Calu3 (cell line): ENCODE results near the gene SHFL. TPM values are rescaled to one million over a fixed set of nuclear protein-coding genes. Genes with fewer than 3 reads are reported as not detected.

Source experiments
- BruUV-seq: library from RNA; stranded (reverse); fragments of 400-500 nt; replicated peaks from 2 replicates; lab custom pipeline; 2021; lab: Mats Ljungman, UMichigan
- CTCF ChIA-PET: fragments of 300-600 bp; sonication (Branson Sonifier 250); formaldehyde crosslinking; loops from one replicate; lab custom pipeline; 2022; ENCODE audit warnings: antibody characterized with exemption; lab: Charles Lee
- DNase-seq: peaks from one replicate; pipeline ENCODE4 v3.0.0; 2022
- H3K27ac Mint-ChIP-seq: one replicate; pipeline ENCODE4 v1.8.0; 2022; ENCODE audit warnings: mixed read lengths; ENCODE audit not compliant: unreplicated experiment
- H3K27me3 Mint-ChIP-seq: one replicate; pipeline ENCODE4 v1.8.0; 2022; ENCODE audit warnings: mixed read lengths; ENCODE audit not compliant: unreplicated experiment
- H3K36me3 Mint-ChIP-seq: one replicate; pipeline ENCODE4 v1.8.0; 2022; ENCODE audit warnings: mild to moderate bottlenecking, moderate library complexity, mixed read lengths; ENCODE audit not compliant: insufficient read depth, unreplicated experiment
- H3K4me1 Mint-ChIP-seq: one replicate; pipeline ENCODE4 v1.8.0; 2022; ENCODE audit warnings: mild to moderate bottlenecking, low read depth, mixed read lengths; ENCODE audit not compliant: unreplicated experiment
- H3K4me3 Mint-ChIP-seq: one replicate; pipeline ENCODE4 v1.8.0; 2022; ENCODE audit warnings: mild to moderate bottlenecking, low read depth, moderate library complexity, mixed read lengths; ENCODE audit not compliant: unreplicated experiment
- H3K9me3 Mint-ChIP-seq: one replicate; pipeline ENCODE4 v1.8.0; 2022; ENCODE audit warnings: low read depth, mixed read lengths; ENCODE audit not compliant: unreplicated experiment
- CTCF ChIP-seq: fragments of 200-600 bp; IDR thresholded peaks from one replicate; pipeline ENCODE4 v1.8.0; 2022; ENCODE audit warnings: antibody characterized with exemption; ENCODE audit not compliant: unreplicated experiment
- intact Hi-C: fragments of 100-400 bp; cut with micrococcal nuclease; formaldehyde crosslinking; loops from one replicate; pipeline ENCODE4 v1.10.0; 2022; ENCODE audit not compliant: unreplicated experiment
- total RNA-seq: library from RNA; stranded (reverse); gene quantifications from 2 replicates; pipeline ENCODE4 v1.2.3, GENCODE V29; 2022

The SHFL gene
- total RNA-seq, 1 experiment from 2014 or later = 37.3 TPM

- Mint-ChIP-seq H3K9me3 (no peaks in the 10 kb centered on the region), H3K4me1 (peaks cover 18% of the 10 kb centered on the region), H3K4me3 (no peak overlapping the region), H3K27me3 (no peaks in the 10 kb centered on the region), H3K36me3 (peaks cover 78% of the 10 kb centered on the region), H3K27ac (peak overlapping the region; percentile 77)
- CTCF ChIA-PET = no interaction called here
- intact Hi-C loops = loop anchor here (5.0 kb wide), 1 partner anchor 79 kb away; no protein-coding TSS in a partner anchor
- no peak for DNase-seq
- no peak for TF ChIP-seq CTCF
- BruUV-seq = no TSS peak
These were observed 24.8 kb downstream of the SHFL start for GRCh38 chr19:10110972-10111317.

GRCh38 chr19:10111405-10111811 is 25.3 kb downstream of the SHFL start, which contains the start of gene P2RY11:
Gene P2RY11 (plus strand): TSS chr19:10111693. CDS start chr19:10111722, 29 bp downstream.
- no TSS peak for BruUV-seq
- intact Hi-C loops = loop anchor here (5.0 kb wide), 1 partner anchor 79 kb away; no protein-coding TSS in a partner anchor

GRCh38 chr19:10112037-10112761 is 26.1 kb downstream of the SHFL start:
- intact Hi-C loops = loop anchor here (5.0 kb wide), 1 partner anchor 80 kb away; no protein-coding TSS in a partner anchor
- Mint-ChIP-seq H3K4me3 (no peak overlapping the region), H3K4me1 (peaks cover 12% of the 10 kb centered on the region), H3K27ac (peak overlapping the region; percentile 69), H3K27me3 (no peaks in the 10 kb centered on the region), H3K36me3 (peaks cover 78% of the 10 kb centered on the region), H3K9me3 (no peaks in the 10 kb centered on the region)
- no peak for TF ChIP-seq CTCF
- no peak for DNase-seq
- CTCF ChIA-PET = no interaction called here
- BruUV-seq = no TSS peak

More at GRCh38 chr19:10111405-10111811, 25.3 kb downstream of the SHFL start, which contains the start of gene P2RY11:
- H3K36me3 Mint-ChIP-seq = peaks cover 78% of the 10 kb centered on the region
- H3K27ac Mint-ChIP-seq = peak within 1 kb of the TSS; percentile 77
- H3K4me1 Mint-ChIP-seq = peaks cover 18% of the 10 kb centered on the region
- TF ChIP-seq CTCF = no peak
- H3K4me3 Mint-ChIP-seq = no peak within 1 kb of the TSS
- no peaks in the 10 kb centered on the region for H3K9me3 Mint-ChIP-seq
- no peaks in the 10 kb centered on the region for H3K27me3 Mint-ChIP-seq
- CTCF ChIA-PET = no interaction called here
- DNase-seq = no peak

- BruUV-seq = no TSS peak
- Mint-ChIP-seq H3K27ac (peak overlapping the region; percentile 69), H3K9me3 (no peaks in the 10 kb centered on the region), H3K27me3 (no peaks in the 10 kb centered on the region), H3K4me3 (no peak overlapping the region), H3K4me1 (peaks cover 11% of the 10 kb centered on the region), H3K36me3 (peaks cover 83% of the 10 kb centered on the region)
- CTCF ChIA-PET = interaction anchor here (0.7 to 1.4 kb wide), 3 partner anchors 17 to 82 kb away, joined by 3 to 4 read pairs (median 3); no protein-coding TSS in a partner anchor
- intact Hi-C loops = loop anchor here (5.0 kb wide), 1 partner anchor 81 kb away; no protein-coding TSS in a partner anchor
- DNase-seq = peak; percentile 69
- TF ChIP-seq CTCF = peak; percentile 35
These were observed 26.9 kb downstream of the SHFL start for GRCh38 chr19:10112895-10113591.
